ENCODE measurements around the gene SH2D1A. TPM values are rescaled to one million over a fixed set of nuclear protein-coding genes. Genes with fewer than 3 reads are reported as not detected.

Gene SH2D1A
- total RNA-seq, 1 donor from 2014 or later: not detected

GRCh38 chrX:124343016-124343415 lies 3.3 kb upstream of the SH2D1A start:
- no peak for TF ChIP-seq EZH2 (IDR thresholded peaks at IDR 0.05)
- TF ChIP-seq CTCF (IDR thresholded peaks at IDR 0.05): no peak
- no peak for TF ChIP-seq EZH2phosphoT487 (IDR thresholded peaks at IDR 0.05)
- H3K27ac Mint-ChIP-seq: no peak overlapping the region

DNA sequence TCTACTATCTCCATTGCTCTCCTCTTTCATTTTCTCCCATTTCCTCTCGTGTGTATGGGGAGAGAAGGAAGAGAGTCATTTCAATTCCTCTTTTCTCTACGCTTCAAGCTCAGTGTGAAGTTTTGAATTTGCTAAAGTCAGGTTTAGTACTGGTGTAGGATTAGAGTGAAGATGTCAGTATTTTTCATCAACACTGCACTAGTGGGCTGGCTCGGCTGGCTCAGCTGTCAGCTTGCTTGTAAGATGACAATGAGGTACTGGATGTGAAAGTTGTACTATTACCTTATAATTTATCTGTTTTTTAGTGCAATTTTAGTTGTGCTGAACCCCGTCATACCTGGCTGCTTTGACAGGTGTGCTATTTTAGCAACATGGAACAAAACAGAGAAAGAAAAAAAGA lies 2.1 kb upstream of the SH2D1A start:
- no peaks in the 10 kb centered on the region for H3K9me3 ChIP-seq (ENCODE audit: low read depth)
- Mint-ChIP-seq H3K27ac (no peak overlapping the region), H3K9me3 (no peaks in the 10 kb centered on the region), H3K4me1 (peaks cover 17% of the 10 kb centered on the region), H3K4me3 (no peak overlapping the region), H3K27me3 (ENCODE audit: insufficient read depth, low read depth) (no peaks in the 10 kb centered on the region), H3K36me3 (no peaks in the 10 kb centered on the region)
- peaks cover 12% of the 10 kb centered on the region for H3K4me1 ChIP-seq
- no peak overlapping the region for H3K9ac ChIP-seq
- no peaks in the 10 kb centered on the region for H4K20me1 ChIP-seq (ENCODE audit: low read depth)
- no peaks in the 10 kb centered on the region for H3K27me3 ChIP-seq
- H3K27ac ChIP-seq: no peak overlapping the region
- TF ChIP-seq CTCF (IDR thresholded peaks at IDR 0.05) (no peak), EZH2 (IDR thresholded peaks at IDR 0.05) (no peak), EZH2phosphoT487 (IDR thresholded peaks at IDR 0.05) (no peak)
- no peak for DNase-seq (ENCODE audit: low spot score)
- no peaks in the 10 kb centered on the region for H3K79me2 ChIP-seq (ENCODE audit: low read depth)
- H3F3A ChIP-seq (ENCODE audit: low read depth): no peaks in the 10 kb centered on the region
- no peak overlapping the region for H3K4me2 ChIP-seq
- no peak overlapping the region for H3K4me3 ChIP-seq
- no peak overlapping the region for H2AFZ ChIP-seq (replicated peaks)
- H3K36me3 ChIP-seq: no peaks in the 10 kb centered on the region

More at GRCh38 chrX:124343016-124343415, 3.3 kb upstream of the SH2D1A start:
- Histone ChIP-seq H3K4me3 (no peak overlapping the region), H3K27ac (no peak overlapping the region), H3F3A (ENCODE audit: low read depth) (no peaks in the 10 kb centered on the region), H4K20me1 (ENCODE audit: low read depth) (no peaks in the 10 kb centered on the region), H3K4me2 (no peak overlapping the region), H3K79me2 (ENCODE audit: low read depth) (no peaks in the 10 kb centered on the region), H3K27me3 (no peaks in the 10 kb centered on the region), H3K9me3 (ENCODE audit: low read depth) (no peaks in the 10 kb centered on the region), H3K36me3 (no peaks in the 10 kb centered on the region), H3K9ac (no peak overlapping the region), H3K4me1 (peaks cover 5% of the 10 kb centered on the region), H2AFZ (replicated peaks) (no peak overlapping the region)
- Mint-ChIP-seq H3K36me3 (no peaks in the 10 kb centered on the region), H3K4me1 (peaks cover 11% of the 10 kb centered on the region), H3K27me3 (ENCODE audit: insufficient read depth, low read depth) (no peaks in the 10 kb centered on the region), H3K4me3 (no peak overlapping the region), H3K9me3 (no peaks in the 10 kb centered on the region)
- DNase-seq (ENCODE audit: low spot score): no peak

- H3K36me3 Mint-ChIP-seq: no peaks in the 10 kb centered on the region
- H3K27me3 Mint-ChIP-seq (ENCODE audit: insufficient read depth, low read depth): no peaks in the 10 kb centered on the region
- Histone ChIP-seq H3K27ac (no peak overlapping the region), H3K9me3 (ENCODE audit: low read depth) (no peaks in the 10 kb centered on the region), H3K36me3 (no peaks in the 10 kb centered on the region), H3K27me3 (no peaks in the 10 kb centered on the region), H3K9ac (no peak overlapping the region), H3K4me2 (no peak overlapping the region), H2AFZ (replicated peaks) (no peak overlapping the region), H3K4me1 (peaks cover 12% of the 10 kb centered on the region), H3K79me2 (ENCODE audit: low read depth) (no peaks in the 10 kb centered on the region), H3F3A (ENCODE audit: low read depth) (no peaks in the 10 kb centered on the region), H3K4me3 (no peak overlapping the region), H4K20me1 (ENCODE audit: low read depth) (no peaks in the 10 kb centered on the region)
- H3K4me3 Mint-ChIP-seq: no peak overlapping the region
- H3K27ac Mint-ChIP-seq: peak overlapping the region; percentile 76
- no peak for DNase-seq (ENCODE audit: low spot score)
- peaks cover 17% of the 10 kb centered on the region for H3K4me1 Mint-ChIP-seq
- TF ChIP-seq EZH2phosphoT487 (IDR thresholded peaks at IDR 0.05) (no peak), EZH2 (IDR thresholded peaks at IDR 0.05) (no peak), CTCF (IDR thresholded peaks at IDR 0.05) (no peak)
- no peaks in the 10 kb centered on the region for H3K9me3 Mint-ChIP-seq
These were observed 496 bp downstream of the SH2D1A start for GRCh38 chrX:124346877-124347241.
